RCC 7860 (cell line): Measurements from ENCODE around the gene CLDN15.
A peak's percentile ranks its signal among the peaks of the same experiment; 100 is the strongest.

Experiments used
- DNase-seq: peaks from one replicate; pipeline ENCODE4 v3.0.0-alpha.2; 2015; ENCODE audit warnings: low spot score
- FAIRE-seq: peaks from 2 replicates; lab custom pipeline; 2012; peaks lifted over from hg19 to GRCh38; lab: Jason Lieb, UNC

The CLDN15 gene

GRCh38 chr7:101244375-101245146 lies 7.0 kb upstream of the CLDN15 start, which contains the start of gene FIS1:
TSS of gene FIS1 (minus strand) at chr7:101245081. CDS start at chr7:101245004, 77 bp downstream.
- DNase-seq (peak; percentile 85), FAIRE-seq (no peak)

GRCh38 chr7:101243646-101244374 lies 6.2 kb upstream of the CLDN15 start:
- DNase-seq (no peak), FAIRE-seq (no peak)

- FAIRE-seq, result no peak
- no peak for DNase-seq
Measured at GRCh38 chr7:101241443-101242349, 4.1 kb upstream of the CLDN15 start.

GRCh38 chr7:101241015-101241363 lies 3.4 kb upstream of the CLDN15 start:
- FAIRE-seq, result no peak
- no peak for DNase-seq

DNA sequence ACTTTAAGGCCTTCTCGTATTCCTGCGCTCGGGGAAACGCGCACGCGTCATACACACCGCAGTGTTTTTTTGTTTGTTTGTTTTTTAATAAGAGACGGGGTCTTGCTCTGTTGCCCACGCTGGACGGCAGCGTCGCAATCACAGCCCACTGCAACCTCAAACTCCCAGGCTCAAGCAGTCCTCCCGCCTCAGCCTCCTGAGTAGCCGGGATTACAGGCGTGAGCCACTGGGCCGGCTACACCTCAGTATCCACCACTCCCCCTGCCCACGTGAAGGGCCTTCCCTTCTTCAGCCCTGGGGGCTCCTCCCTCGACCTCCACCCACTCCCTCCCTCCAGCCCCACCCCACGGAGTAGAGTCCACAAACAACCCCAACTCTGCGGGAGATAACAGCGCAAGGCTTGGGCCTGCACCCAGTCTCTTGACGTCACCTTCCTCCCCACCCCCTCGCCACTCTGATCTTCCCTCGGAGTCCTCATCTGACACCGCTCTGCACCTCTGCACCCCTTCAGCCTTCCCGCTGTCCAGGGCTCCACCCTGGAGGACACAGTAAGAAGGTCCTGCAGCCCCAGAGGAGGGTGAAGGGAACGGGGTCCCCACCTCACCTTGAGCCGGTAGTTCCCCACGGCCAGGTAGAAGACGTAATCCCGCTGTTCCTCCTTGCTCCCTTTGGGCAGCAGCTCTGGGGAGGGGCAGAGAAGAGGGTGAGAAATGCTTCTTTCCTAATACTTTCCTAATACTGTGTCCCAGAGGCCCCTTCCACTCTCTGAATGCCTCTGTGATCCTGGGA lies 2.8 kb upstream of the CLDN15 start:
- FAIRE-seq, result no peak

DNA sequence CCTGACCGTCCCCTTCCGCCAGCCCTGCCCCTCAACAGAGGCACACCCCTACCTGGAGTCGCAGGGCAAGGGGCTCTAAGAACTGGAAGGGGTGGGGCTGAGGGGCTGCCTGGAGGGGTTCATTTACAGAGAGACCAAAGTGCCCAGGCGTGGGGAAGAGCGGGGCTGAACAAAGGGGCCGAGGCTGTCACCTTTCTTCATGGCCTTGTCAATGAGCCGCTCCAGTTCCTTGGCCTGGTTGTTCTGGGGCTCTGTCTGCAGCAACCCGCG lies 2.3 kb upstream of the CLDN15 start:
- DNase-seq, result no peak
- no peak for FAIRE-seq

More for the DNA sequence above, 2.8 kb upstream of the CLDN15 start:
- DNase-seq, result no peak

DNA sequence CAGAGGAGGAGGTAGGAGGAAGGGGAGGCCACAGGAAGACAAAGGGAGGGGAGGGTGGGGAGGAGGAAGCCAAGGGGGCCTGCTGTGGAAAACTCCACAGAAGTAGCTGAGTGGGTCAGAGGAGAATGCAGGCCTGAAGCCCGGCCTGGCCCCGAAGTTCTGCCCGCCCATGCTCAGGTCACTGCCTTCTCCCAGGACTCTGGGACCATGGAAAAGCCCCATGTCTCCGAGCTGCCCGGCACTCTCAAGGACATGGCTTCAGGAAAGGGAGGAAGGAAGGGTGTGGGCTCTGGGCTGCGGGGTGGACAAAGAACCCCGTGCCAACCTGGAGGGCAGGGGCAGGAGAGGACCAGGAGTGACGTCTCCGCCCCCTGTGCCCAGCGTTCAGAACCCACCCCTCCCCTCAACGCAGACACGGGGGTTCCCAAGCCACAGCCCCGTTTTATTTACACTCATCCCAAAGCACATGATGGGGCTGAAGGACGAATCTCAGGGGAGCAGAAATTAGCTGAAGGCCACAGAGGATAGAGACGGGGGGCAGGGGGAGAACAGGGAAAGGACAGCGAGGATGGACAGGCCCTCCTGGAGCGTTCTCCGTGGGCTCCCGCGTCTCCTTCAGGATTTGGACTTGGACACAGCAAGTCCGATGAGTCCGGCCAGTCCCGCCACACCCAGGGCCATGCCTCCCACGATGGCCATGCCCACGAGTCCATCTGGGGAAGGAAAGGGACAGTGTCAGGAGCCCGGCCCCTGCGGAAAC lies 1.8 kb upstream of the CLDN15 start:
- no peak for DNase-seq
- FAIRE-seq, result no peak

DNA sequence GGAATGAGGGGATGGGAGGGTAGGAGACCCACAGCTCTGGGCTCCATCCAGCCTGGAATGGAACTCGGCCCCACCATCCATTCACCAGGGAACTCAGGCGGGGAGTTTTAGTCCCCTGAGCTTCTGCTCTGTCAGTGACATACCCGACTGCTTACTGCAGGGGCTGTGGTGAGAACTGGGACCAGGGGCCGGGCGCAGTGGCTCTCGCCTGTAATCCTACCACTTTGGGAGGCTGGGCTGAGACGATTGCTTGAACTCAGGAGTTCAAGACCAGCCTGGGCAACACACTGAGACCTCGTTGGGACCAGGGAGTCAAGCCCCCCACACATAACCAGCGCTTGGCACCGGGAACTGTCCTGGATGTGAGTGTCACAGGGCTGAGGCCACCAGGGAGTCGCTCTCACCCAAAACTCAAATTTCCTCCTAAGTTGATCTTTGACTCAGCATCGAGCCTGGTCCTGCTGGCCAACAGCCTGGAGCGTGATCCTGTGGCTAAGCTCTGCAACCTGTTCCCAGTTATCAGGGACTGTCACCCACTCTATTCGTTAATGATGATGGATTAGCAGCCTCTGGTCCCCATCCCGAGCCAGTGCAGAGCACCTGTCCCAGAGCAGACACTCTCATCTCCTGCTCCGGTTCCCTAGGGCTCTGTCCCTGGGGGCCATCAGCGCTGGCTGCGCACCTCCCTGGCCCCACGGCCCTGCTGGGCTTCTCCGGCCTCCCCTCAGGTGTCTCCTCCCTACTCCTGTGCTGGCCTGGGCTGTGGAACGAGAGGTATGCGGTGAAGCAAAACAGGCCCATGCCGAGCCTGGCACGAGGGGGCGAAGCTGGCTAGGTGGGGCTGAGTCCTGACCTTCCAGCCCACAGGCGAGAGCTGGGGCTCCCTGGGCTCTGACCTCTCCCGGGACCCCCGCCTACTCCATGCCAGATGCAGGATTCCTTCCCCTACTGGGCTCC lies 902 bp upstream of the CLDN15 start:
- no peak for DNase-seq
- FAIRE-seq, result no peak

- DNase-seq (no peak), FAIRE-seq (no peak)
Measured at GRCh38 chr7:101236292-101236835, 1.2 kb downstream of the CLDN15 start.

DNA sequence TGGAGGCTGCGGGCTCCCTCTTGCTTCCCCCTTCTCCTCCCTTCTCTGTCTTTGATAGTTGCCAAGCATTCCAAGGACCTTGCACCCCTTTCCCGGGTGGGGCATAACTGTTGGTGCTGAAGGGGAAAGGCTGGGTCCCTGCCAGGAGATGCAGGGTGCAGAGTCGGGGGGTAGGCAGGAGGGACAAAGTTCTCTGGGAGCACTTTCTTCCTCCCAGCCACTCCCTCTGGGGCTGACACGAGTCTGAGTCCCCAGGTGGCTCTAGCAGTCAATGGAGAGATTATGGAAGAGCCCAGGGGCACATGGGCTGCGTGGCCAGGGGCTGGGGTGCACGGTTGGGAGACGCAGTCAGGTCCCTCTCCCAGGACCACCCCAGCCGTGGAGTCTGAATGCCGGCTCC lies 2.1 kb downstream of the CLDN15 start:
- DNase-seq (no peak), FAIRE-seq (no peak)

GRCh38 chr7:101235050-101235449 lies 2.6 kb downstream of the CLDN15 start:
- DNase-seq (no peak), FAIRE-seq (no peak)

DNA sequence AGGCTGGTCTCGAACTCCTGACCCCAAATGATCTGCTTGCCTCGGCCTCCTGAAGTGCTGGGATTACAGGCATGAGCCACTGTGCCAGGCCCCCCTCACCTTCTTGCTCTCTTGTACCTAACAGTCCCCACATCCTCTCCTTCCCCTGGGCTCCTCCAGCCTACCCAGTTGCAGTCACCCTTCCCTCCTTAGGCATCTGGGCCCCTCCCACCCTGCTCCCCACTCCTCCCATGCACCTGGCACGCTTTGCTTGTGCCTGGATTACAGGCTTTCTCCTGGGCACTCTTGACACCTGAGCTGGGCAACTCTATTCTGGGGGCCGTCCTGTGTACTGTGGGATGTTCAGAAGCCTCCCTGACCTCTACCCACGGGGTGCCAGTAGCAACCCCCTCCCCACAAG lies 3.0 kb downstream of the CLDN15 start:
- no peak for FAIRE-seq
- no peak for DNase-seq

DNA sequence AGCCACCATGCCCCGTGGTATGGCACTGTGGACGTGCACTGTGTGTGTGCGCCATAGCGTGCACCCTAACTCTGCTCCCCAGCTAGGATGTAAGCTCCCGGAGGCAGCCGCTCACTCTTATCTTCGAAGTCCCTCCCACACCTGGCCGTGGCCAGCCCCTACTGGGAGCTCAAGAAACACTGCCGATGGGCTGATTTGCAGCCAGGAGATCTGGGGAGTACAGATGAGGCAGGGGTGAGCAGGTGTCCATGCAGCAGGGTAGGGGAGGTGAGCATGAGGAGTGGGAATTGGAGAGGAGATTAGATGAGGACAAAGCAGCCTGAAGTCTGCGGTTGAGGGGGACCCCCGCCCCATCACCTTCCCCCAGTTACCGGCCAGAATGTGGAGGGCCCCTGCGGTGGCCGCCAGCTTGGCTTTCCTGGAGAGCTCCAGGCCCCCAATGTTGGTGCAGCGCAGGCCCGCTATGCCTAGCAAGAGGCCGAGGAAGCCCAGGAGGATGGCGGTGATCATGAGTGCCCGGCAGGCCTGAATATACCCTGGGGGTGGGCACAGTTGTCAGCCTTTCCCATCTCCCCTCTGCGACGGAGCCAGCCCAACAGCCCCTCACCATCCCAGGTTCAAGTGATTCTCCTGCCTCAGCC lies 3.6 kb downstream of the CLDN15 start:
- FAIRE-seq, result no peak
- DNase-seq, result no peak

DNA sequence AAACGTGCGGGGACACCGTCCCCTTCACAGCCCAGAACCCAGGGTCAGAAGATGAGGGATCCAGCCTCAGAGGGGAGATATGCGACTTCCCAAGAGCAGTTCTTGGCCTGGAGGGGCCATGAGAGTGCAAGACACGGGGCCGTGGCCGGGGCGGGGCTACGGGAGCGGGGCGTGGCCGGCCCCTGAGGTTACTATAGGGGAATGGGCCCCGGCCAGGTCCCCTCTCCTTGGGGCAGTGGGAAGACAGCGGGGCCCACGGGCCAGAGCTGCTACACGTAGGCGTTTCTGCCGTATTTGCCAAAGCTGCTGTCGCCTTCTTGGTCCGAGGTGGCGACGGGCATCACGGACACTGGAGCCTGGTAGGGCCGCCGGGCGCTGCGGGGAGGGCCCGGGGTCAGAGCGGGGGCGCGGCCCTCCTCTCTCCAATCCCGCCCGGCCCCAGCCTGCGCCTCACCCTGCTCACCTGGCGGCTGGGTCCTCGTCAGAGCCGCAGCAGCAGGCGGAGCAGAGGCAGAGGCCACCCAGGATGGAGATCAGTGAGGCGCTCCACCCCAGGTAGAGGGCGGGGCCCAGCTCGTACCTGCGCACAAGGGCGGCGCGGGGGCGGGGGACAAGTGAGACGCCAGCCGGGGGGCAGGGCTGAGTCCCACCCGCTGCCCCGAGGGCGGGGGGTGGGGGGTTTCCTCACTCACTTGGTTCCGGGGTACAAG lies 5.3 kb downstream of the CLDN15 start:
- no peak for FAIRE-seq

GRCh38 chr7:101231644-101232043 lies 6.0 kb downstream of the CLDN15 start:
- DNase-seq (no peak), FAIRE-seq (no peak)

More for the DNA sequence above, 5.3 kb downstream of the CLDN15 start:
- DNase-seq, result no peak

DNA sequence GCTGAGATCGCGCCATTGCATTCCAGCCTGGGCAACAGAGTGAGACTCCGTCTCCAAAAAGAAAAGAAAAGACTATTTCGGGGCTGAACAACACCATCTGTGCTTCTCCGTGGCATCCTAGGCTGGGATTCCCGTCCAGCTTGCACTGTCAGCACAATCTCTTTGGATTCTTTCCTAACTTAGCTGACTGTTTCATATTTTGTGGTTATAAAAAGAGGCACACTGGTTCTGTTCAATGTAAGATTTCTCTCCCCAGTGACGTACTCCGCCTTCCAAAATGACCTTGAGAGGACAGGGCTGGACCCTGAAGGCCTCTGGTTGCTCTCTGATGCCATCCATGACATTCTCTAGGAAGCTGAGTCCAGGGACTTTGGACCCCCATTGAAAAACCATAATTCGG lies 10.9 kb downstream of the CLDN15 start:
- no peak for DNase-seq
- FAIRE-seq, result no peak

DNA sequence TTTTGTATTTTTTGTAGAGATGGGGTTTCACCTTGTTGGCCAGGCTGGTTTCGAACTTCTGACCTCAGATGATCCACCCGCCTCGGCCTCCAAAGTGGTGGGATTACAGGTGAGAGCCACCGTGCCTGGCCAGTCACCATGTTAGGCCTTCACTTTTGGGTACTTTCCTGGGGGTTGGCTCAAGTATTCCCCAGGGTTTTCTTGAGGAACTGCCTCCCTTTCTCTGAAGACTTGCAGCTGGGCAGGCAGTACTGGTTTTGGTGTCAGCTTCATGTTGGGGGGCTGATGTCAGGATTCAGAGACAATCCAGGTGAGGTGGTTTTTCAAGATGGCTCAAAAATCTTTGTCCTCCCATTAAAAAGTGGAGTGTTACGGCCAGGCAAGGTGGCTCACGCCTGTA lies 12.0 kb downstream of the CLDN15 start:
- FAIRE-seq (no peak), DNase-seq (no peak)

DNA sequence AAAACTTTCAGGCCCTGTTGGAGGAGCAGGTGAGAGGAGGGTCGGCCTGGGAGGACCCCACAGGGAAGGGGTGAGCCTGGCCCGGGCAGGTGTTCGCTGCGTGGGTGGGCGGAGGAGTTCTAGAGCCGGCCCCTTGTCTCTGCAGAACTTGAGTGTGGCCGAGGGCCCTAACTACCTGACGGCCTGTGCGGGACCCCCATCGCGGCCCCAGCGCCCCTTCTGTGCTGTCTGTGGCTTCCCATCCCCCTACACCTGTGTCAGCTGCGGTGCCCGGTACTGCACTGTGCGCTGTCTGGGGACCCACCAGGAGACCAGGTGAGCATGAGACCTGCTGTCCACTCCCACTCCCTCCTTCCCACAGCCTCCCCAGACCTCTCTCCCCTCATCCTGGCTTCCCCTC lies 14.1 kb downstream of the CLDN15 start:
- DNase-seq, result no peak
- no peak for FAIRE-seq
